Limb (tissue), 2 donors: ENCODE data around the gene GARS1.

Experiments used
- DNase-seq, 2 donors: peaks; one replicate each; pipeline ENCODE4 v3.0.0-alpha.2; 2016; ENCODE audit errors: extremely low spot score in 2 of 2

Gene GARS1

DNA sequence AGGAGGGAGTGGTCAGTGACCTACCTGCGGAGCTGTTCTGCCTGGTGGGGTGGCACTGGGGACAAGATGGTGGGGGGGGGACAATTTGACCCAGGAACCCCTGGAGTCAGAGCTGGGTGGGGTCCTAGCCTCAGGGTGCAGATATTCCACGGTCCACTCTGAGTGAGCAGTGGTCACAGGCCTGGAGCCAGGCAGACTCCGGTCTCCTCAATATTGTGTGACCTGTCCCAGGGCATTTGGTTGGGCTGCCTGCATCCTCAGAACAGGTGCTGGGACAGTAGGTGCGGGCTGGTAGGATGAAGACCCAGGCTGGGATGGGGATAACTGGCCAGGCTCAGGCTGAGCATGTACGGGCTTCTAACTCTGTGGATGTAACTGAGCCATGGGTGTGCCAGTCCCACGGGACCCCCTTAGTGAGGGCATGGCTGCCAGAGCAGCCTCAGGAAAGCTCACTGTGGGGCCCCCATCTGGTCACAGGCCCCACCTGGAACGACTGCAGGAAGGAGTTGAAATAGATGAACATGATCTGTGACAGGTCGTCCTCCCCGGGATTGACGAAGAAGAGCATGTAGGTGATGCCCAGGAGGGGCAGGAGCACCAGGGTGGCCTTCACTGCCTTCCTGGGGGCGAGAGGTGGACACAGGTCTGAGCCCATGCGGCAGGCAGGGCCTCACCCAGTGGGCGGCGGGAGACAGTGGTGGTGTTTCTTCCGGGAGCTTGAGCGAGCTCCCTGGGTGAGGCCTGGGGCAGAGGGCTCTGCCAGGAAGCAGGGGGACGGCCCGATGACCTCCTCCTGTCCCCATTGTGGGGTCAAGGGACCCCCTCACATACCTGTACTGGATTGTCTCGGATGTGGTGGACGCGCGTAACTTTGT lies 60.7 kb downstream of the GARS1 start:
- no peak for DNase-seq

- no peak for DNase-seq
These were observed 61.6 kb downstream of the GARS1 start for GRCh38 chr7:30656006-30656957.

- no peak for DNase-seq
These were observed 62.5 kb downstream of the GARS1 start for GRCh38 chr7:30657131-30657530.

DNA sequence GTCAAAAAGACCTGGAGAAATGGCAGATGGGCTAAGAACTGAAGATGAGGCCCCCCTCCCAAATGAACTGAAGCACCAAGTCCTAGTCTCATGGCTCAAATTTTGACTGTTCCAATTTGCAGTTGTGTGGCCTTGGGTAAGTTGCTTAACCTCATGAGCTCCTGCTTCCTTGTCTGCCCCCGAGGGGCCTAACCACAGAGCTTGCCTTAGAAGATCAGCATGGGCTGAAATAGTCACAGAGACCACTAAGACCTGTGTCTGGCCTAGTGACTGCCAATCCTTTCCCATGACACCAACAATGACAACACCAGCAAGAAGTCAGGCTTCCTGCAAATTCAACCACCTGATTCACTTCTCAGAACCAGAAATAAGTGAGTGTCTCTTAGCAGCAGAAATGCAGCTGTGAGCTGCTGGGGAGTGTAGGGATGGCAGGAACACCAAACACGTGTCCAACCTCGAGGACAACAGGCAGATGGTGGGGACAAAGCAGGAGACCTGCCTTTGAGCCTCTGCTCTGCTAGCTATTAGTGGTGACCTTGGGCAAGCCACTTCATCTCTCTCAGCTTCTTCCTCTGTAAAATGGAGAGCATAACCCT lies 63.9 kb downstream of the GARS1 start:
- DNase-seq, result no peak

DNA sequence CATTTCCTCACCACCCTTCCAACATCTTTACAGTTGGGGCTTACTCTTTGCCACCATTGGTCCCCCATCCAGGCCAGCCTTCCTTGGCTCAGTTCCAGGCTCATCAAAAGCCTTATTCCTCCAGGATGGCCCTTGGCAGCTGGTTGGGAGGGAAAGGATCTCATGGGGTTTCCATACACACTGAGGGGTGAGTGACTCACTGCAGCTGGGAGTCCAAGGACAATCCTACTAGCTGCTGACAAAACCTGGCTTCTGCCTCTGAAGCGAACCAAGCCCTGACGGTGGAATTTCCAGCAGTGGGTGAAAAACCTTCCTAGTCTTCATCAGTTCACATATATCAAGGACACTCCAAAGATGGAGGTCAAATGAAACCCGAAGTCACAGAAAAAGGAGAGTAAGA lies 64.6 kb downstream of the GARS1 start:
- DNase-seq, result no peak

DNA sequence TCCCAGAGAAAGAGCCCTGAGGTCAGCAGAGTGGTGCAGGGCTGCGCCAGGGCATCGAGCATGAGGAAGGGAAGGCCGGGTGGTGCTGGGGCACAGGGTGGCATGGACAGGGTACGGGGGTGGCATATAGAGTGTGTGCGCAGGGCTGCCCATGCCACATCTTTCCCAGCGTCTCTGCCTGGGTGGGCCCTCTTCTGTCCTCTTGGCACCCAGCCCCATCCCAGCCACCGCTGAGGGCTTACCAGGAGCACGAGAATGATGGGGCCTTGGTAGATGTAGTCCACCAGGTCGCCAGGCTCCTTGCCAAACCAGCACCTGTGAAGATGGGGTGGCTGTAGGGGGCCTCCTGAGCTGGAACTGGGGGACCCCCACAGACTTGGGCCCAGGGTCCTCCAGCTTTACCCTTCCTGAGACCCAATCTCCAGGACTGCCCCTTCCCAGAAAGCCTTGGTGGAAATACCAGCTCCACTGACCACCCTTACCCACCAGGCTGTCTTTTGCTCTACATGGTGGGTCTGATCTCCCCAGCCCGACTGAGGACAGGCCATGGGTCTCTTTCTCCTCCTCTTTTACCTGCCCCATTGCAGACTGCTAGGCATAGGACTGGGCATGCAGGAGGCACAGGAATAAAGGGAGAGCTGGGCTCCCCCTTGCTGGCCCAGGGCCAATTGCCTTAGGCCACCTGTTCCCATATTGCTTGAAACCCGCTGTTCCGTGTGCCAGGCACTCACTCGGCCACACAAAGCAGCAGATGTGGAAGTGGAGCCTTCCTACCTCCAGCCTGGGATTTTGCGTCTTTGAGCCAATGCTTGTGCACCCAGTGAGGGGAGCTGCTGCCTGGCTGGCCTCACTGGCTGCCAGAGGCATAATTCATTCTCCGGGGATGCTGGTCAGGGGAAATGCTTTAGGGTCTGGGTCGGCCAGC lies 65.9 kb downstream of the GARS1 start:
- DNase-seq, result no peak

DNA sequence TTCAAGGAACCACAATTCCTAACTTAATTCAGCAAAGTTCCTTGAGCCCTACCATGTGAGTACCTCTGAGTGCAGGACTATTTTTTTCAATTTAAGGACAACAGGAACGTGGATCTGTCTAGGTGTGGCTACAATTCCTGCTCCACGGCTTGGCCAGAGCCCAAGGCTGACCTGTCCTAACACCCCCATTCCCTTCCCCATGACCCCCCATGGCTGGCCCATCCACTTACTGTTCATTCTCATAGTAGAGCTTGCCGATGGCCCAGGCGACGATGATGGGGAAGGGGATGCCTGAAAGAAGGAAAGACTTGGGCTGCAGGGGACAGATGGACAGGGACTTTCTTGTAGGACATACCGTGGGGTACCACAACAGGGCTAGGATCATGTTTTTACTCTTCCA lies 67.2 kb downstream of the GARS1 start:
- DNase-seq, result no peak

DNA sequence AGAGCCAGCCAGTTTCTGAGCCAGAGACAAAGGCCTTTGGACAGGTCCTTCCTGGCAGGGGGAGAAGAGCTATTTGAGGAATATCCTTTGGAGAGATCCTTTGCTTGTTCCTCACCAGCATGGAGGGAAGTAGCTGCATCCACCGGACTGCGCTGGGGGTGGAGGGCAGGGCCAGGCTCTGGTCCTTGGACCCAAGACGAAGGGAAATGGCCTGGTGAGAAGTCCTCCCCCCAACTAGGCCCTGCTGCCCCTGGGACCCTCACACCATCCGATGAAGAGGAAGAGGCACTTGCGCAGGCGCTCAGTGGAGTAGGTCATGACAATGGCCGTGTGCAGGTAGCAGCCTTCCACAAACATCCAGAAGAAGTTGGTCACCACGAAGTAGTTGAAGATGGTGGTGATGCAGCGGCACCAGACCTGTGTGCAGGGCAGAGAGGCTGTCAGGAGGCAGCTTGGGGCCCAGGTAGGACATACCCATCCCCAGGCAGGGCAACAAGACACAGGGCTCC lies 67.8 kb downstream of the GARS1 start:
- DNase-seq, result no peak

GRCh38 chr7:30663414-30663813 lies 68.7 kb downstream of the GARS1 start:
- no peak for DNase-seq

DNA sequence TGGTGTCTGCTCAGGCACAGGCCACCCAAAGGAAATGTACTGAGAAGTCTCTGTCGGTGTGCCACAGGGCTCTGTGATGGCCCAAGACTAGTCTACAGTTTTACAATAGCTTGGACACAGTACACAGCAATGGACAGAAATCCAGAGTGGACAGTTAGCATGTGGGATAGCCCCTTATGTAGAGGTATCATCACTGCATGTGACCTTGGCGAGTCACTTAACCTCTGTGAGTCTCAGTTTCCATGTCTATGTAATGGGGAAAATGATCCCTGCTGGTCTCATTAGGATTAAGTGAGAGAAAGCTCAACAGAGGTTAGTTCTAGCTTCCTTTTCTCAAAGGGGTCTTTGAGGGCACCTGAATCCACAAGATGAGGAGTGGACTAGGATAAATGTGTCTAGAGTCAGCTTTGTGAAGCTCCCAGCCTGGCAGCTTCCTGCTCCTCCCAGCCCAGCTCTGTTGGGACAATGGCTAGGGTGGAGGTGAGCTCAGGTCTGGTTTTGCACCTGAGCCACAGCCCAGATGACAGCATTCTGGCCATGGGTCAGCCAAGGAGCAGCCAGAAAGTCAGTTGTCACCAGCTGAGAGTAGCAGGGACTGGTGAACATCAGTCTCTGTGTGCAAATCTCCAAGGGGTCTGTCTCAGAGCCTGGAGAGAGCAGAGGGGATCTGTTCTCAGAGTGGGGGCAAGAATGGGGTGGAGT lies 69.7 kb downstream of the GARS1 start:
- no peak for DNase-seq

- no peak for DNase-seq
These were observed 70.4 kb downstream of the GARS1 start for GRCh38 chr7:30665043-30665442.

GRCh38 chr7:30665449-30665848 lies 70.8 kb downstream of the GARS1 start:
- no peak for DNase-seq

DNA sequence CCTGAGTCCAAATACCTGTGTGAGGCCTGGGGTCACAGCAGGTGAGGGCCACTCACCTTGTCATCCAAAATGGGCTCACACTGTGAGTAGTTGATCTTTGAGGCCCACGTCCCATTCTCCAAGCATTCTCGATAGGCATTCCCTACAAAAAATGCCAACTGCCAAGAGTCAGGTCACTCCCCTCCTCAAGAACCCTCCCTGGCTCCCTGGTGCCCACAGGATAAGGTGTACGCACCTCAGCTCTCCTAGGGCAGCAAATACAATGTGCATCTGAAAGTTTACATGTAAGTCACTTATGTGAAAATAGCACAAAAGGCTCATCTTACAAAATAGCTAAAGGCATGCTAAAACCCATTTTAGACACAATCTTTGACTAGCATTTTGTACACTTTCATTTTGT lies 72.5 kb downstream of the GARS1 start:
- DNase-seq, result no peak

DNA sequence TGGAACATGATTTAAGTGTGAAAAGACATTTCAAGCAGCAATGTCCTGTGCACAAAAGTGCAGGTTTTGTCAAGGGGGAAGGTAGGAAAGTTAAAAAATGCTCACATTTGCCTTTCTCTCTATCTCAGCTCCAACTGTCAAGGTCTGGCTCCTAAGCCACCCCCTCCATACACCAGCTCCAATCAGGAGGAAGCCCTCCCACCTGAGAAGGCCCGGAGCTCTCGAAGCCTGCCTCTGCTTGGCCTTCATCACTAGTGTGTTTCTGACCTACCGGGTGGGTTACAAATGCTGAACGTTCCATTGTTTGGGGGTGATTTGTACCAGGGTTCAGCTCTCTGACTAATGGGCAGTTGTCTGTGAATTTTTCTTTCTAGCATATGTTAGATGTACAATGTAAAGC lies 73.4 kb downstream of the GARS1 start:
- no peak for DNase-seq

- DNase-seq, result peak; percentile 67 to 77
These were observed 77.3 kb downstream of the GARS1 start for GRCh38 chr7:30671793-30672465.

- DNase-seq, result no peak
These were observed 79.7 kb downstream of the GARS1 start for GRCh38 chr7:30674420-30674819.

GRCh38 chr7:30674876-30675275 lies 80.2 kb downstream of the GARS1 start:
- no peak for DNase-seq

- DNase-seq, result no peak
These were observed 84.1 kb downstream of the GARS1 start for GRCh38 chr7:30678805-30679204.

GRCh38 chr7:30679664-30680063 lies 85.0 kb downstream of the GARS1 start:
- no peak for DNase-seq
